Astrocyte (in vitro differentiated cells and primary cell): ENCODE measurements around the gene ELF5. TPM values are rescaled to one million over a fixed set of nuclear protein-coding genes. Genes with fewer than 3 reads are reported as not detected.

Source experiments
- DNase-seq: peaks from one replicate; pipeline ENCODE4 v3.0.0-alpha.2; 2010; ENCODE audit warnings: low read depth
- FAIRE-seq: peaks from 2 replicates; lab custom pipeline; 2011; peaks lifted over from hg19 to GRCh38; lab: Jason Lieb, UNC
- H2AFZ ChIP-seq: 2 replicates; pipeline ENCODE4 v1.6.0; 2012; ENCODE audit warnings: low read depth, low read length, inconsistent platforms
- H3K27ac ChIP-seq: 2 replicates; pipeline ENCODE4 v1.5.1; 2011; ENCODE audit warnings: low read depth, low read length, inconsistent platforms
- H3K27me3 ChIP-seq: 2 replicates; pipeline ENCODE4 v1.6.0; 2011; ENCODE audit warnings: low read length, inconsistent platforms; ENCODE audit not compliant: insufficient read depth
- H3K36me3 ChIP-seq: 2 replicates; pipeline ENCODE4 v1.5.1; 2011; ENCODE audit warnings: low read length, inconsistent platforms; ENCODE audit not compliant: insufficient read depth
- H3K4me1 ChIP-seq: 2 replicates; pipeline ENCODE4 v1.5.1; 2011; ENCODE audit warnings: low read length, inconsistent platforms; ENCODE audit not compliant: insufficient read depth
- H3K4me2 ChIP-seq: 2 replicates; pipeline ENCODE4 v1.6.0; 2012; ENCODE audit warnings: low read length, inconsistent platforms
- H3K4me3 ChIP-seq: 2 replicates; pipeline ENCODE4 v1.5.1; 2011; ENCODE audit warnings: low read depth, mild to moderate bottlenecking, low read length, inconsistent platforms; ENCODE audit not compliant: insufficient read depth
- H3K79me2 ChIP-seq: 2 replicates; pipeline ENCODE4 v1.6.0; 2012; ENCODE audit warnings: mild to moderate bottlenecking, low read length, inconsistent platforms; ENCODE audit not compliant: insufficient read depth
- H3K9ac ChIP-seq: 2 replicates; pipeline ENCODE4 v1.6.0; 2012; ENCODE audit warnings: mild to moderate bottlenecking, low read length, inconsistent platforms
- H3K9me3 ChIP-seq: 2 replicates; pipeline ENCODE4 v1.5.1; 2012; ENCODE audit warnings: low read depth, mild to moderate bottlenecking, low read length, inconsistent platforms; ENCODE audit not compliant: insufficient read depth
- H4K20me1 ChIP-seq: 2 replicates; pipeline ENCODE4 v1.6.0; 2012; ENCODE audit warnings: low read length, inconsistent platforms; ENCODE audit not compliant: insufficient read depth
- H3K27ac Mint-ChIP-seq: one replicate; pipeline ENCODE4 v1.8.0; 2021; ENCODE audit warnings: mild to moderate bottlenecking, mixed read lengths; ENCODE audit not compliant: unreplicated experiment
- H3K27me3 Mint-ChIP-seq: one replicate; pipeline ENCODE4 v1.8.0; 2021; ENCODE audit warnings: low read depth, mixed read lengths; ENCODE audit not compliant: unreplicated experiment
- H3K36me3 Mint-ChIP-seq: one replicate; pipeline ENCODE4 v1.8.0; 2021; ENCODE audit warnings: low read depth, mixed read lengths; ENCODE audit not compliant: unreplicated experiment
- H3K4me1 Mint-ChIP-seq: one replicate; pipeline ENCODE4 v1.8.0; 2021; ENCODE audit warnings: low read depth, mixed read lengths; ENCODE audit not compliant: unreplicated experiment
- H3K4me3 Mint-ChIP-seq: one replicate; pipeline ENCODE4 v1.8.0; 2021; ENCODE audit warnings: mild to moderate bottlenecking, moderate library complexity, mixed read lengths; ENCODE audit not compliant: unreplicated experiment
- H3K9me3 Mint-ChIP-seq: one replicate; pipeline ENCODE4 v1.8.0; 2021; ENCODE audit warnings: mild to moderate bottlenecking, mixed read lengths; ENCODE audit not compliant: unreplicated experiment
- CTCF ChIP-seq: IDR thresholded peaks from 2 replicates; pipeline ENCODE4 v1.5.1; 2011; ENCODE audit warnings: low read depth, mild to moderate bottlenecking, inconsistent platforms, low read length, moderate library complexity; ENCODE audit not compliant: insufficient read depth
- EZH2 ChIP-seq: IDR thresholded peaks from 2 replicates; pipeline ENCODE4 v1.6.1; 2012; ENCODE audit warnings: mild to moderate bottlenecking, low read length, inconsistent platforms; ENCODE audit not compliant: insufficient read depth
- total RNA-seq: library from RNA; stranded (reverse); gene quantifications from 2 replicates; pipeline ENCODE4 v1.2.1, GENCODE V29; 2021

ELF5 gene
- total RNA-seq, 1 donor from 2014 or later = not detected

- TF ChIP-seq CTCF (no peak), EZH2 (no peak)
- Histone ChIP-seq H3K4me3 (no peak overlapping the region), H3K36me3 (peaks cover 32% of the 10 kb centered on the region), H3K9ac (no peak overlapping the region), H3K27me3 (no peaks in the 10 kb centered on the region), H3K4me2 (no peak overlapping the region), H3K4me1 (peaks cover 6% of the 10 kb centered on the region), H2AFZ (no peak overlapping the region), H4K20me1 (peaks cover 22% of the 10 kb centered on the region), H3K27ac (no peak overlapping the region), H3K79me2 (peaks cover 4% of the 10 kb centered on the region), H3K9me3 (no peaks in the 10 kb centered on the region)
- Mint-ChIP-seq H3K36me3 (peaks cover 16% of the 10 kb centered on the region), H3K9me3 (no peaks in the 10 kb centered on the region), H3K4me3 (no peak overlapping the region), H3K4me1 (peaks cover 13% of the 10 kb centered on the region), H3K27ac (no peak overlapping the region), H3K27me3 (no peaks in the 10 kb centered on the region)
- no peak for FAIRE-seq
- DNase-seq = no peak
These were observed 62.5 kb downstream of the ELF5 start for GRCh38 chr11:34451053-34451452.

- TF ChIP-seq CTCF (no peak), EZH2 (no peak)
- peaks cover 6% of the 10 kb centered on the region for H3K4me1 ChIP-seq
- H3K9me3 ChIP-seq = no peaks in the 10 kb centered on the region
- FAIRE-seq = no peak
- no peaks in the 10 kb centered on the region for H3K9me3 Mint-ChIP-seq
- no peak for DNase-seq
- H3K36me3 ChIP-seq = peaks cover 22% of the 10 kb centered on the region
- H3K79me2 ChIP-seq = peaks cover 18% of the 10 kb centered on the region
- H3K27me3 Mint-ChIP-seq = no peaks in the 10 kb centered on the region
- peaks cover 33% of the 10 kb centered on the region for H4K20me1 ChIP-seq
- H3K4me2 ChIP-seq = peak overlapping the region; percentile 7
- no peak overlapping the region for H2AFZ ChIP-seq
- H3K27me3 ChIP-seq = no peaks in the 10 kb centered on the region
- no peak overlapping the region for H3K4me3 ChIP-seq
- no peak overlapping the region for H3K27ac Mint-ChIP-seq
- H3K36me3 Mint-ChIP-seq = peaks cover 14% of the 10 kb centered on the region
- no peak overlapping the region for H3K27ac ChIP-seq
- H3K4me1 Mint-ChIP-seq = peaks cover 13% of the 10 kb centered on the region
- no peak overlapping the region for H3K4me3 Mint-ChIP-seq
- H3K9ac ChIP-seq = no peak overlapping the region
These were observed 64.6 kb downstream of the ELF5 start for GRCh38 chr11:34449013-34449412.

GRCh38 chr11:34448223-34448994 lies 65.2 kb downstream of the ELF5 start:
- no peak overlapping the region for H3K9ac ChIP-seq
- Mint-ChIP-seq H3K36me3 (peaks cover 12% of the 10 kb centered on the region), H3K4me3 (no peak overlapping the region), H3K27me3 (no peaks in the 10 kb centered on the region), H3K27ac (no peak overlapping the region), H3K9me3 (no peaks in the 10 kb centered on the region), H3K4me1 (peaks cover 13% of the 10 kb centered on the region)
- H3K27ac ChIP-seq = no peak overlapping the region
- peaks cover 6% of the 10 kb centered on the region for H3K4me1 ChIP-seq
- H3K9me3 ChIP-seq = no peaks in the 10 kb centered on the region
- H3K27me3 ChIP-seq = no peaks in the 10 kb centered on the region
- FAIRE-seq (no peak), DNase-seq (no peak)
- no peak overlapping the region for H2AFZ ChIP-seq
- TF ChIP-seq CTCF (no peak), EZH2 (no peak)
- peaks cover 21% of the 10 kb centered on the region for H3K79me2 ChIP-seq
- peak overlapping the region; percentile 7 for H3K4me2 ChIP-seq
- peaks cover 38% of the 10 kb centered on the region for H4K20me1 ChIP-seq
- H3K4me3 ChIP-seq = no peak overlapping the region
- H3K36me3 ChIP-seq = peaks cover 18% of the 10 kb centered on the region
